Osteoblast (primary cell): ENCODE measurements around the gene LRP2. TPM values are rescaled to one million over a fixed set of nuclear protein-coding genes. Genes with fewer than 3 reads are reported as not detected.

ENCODE experiments used
- DNase-seq: peaks from one replicate; pipeline ENCODE4 v3.0.0; 2011; ENCODE audit warnings: low spot score, mixed read lengths; ENCODE audit not compliant: insufficient read length; ENCODE audit errors: missing footprints
- H2AFZ ChIP-seq: 2 replicates; pipeline ENCODE4 v1.6.0; 2011; ENCODE audit warnings: mild to moderate bottlenecking, low read length
- H3K27ac ChIP-seq: 2 replicates; pipeline ENCODE4 v1.5.1; 2011; ENCODE audit warnings: mild to moderate bottlenecking, low read depth, low read length, moderate library complexity
- H3K27me3 ChIP-seq: 2 replicates; pipeline ENCODE4 v1.6.0; 2012; ENCODE audit warnings: mild to moderate bottlenecking, control low read depth, inconsistent platforms, low read length, moderate library complexity; ENCODE audit not compliant: insufficient read depth
- H3K36me3 ChIP-seq: 2 replicates; pipeline ENCODE4 v1.5.1; 2011; ENCODE audit warnings: mild to moderate bottlenecking, low read length, control low read depth, moderate library complexity; ENCODE audit not compliant: insufficient read depth
- H3K4me1 ChIP-seq: 2 replicates; pipeline ENCODE4 v1.5.1; 2011; ENCODE audit warnings: mild to moderate bottlenecking, low read length, control low read depth, moderate library complexity; ENCODE audit not compliant: insufficient read depth
- H3K4me2 ChIP-seq: 2 replicates; pipeline ENCODE4 v1.6.0; 2011; ENCODE audit warnings: mild to moderate bottlenecking, low read length; ENCODE audit not compliant: insufficient read depth
- H3K4me3 ChIP-seq: fragments of 200-600 bp; sonication (generic); 3 replicates; pipeline ENCODE4 v1.5.1; 2012; ENCODE audit warnings: mild to moderate bottlenecking, low read length, inconsistent platforms; ENCODE audit not compliant: insufficient read depth
- H3K79me2 ChIP-seq: 2 replicates; pipeline ENCODE4 v1.6.0; 2012; ENCODE audit warnings: mild to moderate bottlenecking, low read length, control low read depth, inconsistent platforms; ENCODE audit not compliant: insufficient read depth
- H3K9me3 ChIP-seq: 2 replicates; pipeline ENCODE4 v1.5.1; 2011; ENCODE audit warnings: low read depth, low read length, control low read depth
- H4K20me1 ChIP-seq: 2 replicates; pipeline ENCODE4 v1.6.0; 2012; ENCODE audit warnings: mild to moderate bottlenecking, low read length, control low read depth; ENCODE audit not compliant: insufficient read depth
- total RNA-seq: library from RNA; depleted of rRNA; stranded (reverse); fragments of >200 nt; gene quantifications from 2 replicates; pipeline ENCODE4 v1.2.3, GENCODE V29; 2012
- TF ChIP-seq, protein P1 (sequence below): IDR thresholded peaks from 2 replicates; pipeline ENCODE4 v1.5.1; 2011; ENCODE audit warnings: mild to moderate bottlenecking, low read depth, low read length, moderate library complexity; ENCODE audit errors: extremely low read depth

LRP2 gene
- total RNA-seq, 1 donor, result not detected

DNA sequence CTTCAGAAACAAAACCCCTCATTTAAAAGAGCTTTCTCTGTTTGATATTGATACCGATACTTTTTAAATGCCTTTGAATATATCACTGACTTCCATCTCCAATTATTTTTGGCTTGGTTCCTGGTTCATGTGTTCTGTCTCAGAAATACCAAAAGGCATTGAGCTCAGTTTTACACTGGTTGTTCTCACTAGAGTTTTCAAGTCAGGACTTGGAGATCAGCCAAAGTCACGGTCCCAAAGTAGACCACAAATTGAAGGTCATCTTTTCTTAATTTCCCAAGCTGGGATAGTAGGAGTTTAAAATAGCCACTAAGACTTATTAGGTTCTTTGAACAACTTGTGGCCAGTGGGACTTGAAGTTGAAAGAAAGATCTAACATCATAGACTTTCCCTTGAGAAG, 268.8 kb downstream of the LRP2 start:
- Histone ChIP-seq H4K20me1 (no peaks in the 10 kb centered on the region), H3K9me3 (no peaks in the 10 kb centered on the region), H3K4me1 (peaks cover 25% of the 10 kb centered on the region), H3K4me3 (no peak overlapping the region), H3K27ac (no peak overlapping the region), H3K4me2 (no peak overlapping the region), H3K36me3 (no peaks in the 10 kb centered on the region), H2AFZ (no peak overlapping the region), H3K79me2 (no peaks in the 10 kb centered on the region), H3K27me3 (no peaks in the 10 kb centered on the region)
- DNase-seq, result no peak
- TF ChIP-seq, protein P1, sequence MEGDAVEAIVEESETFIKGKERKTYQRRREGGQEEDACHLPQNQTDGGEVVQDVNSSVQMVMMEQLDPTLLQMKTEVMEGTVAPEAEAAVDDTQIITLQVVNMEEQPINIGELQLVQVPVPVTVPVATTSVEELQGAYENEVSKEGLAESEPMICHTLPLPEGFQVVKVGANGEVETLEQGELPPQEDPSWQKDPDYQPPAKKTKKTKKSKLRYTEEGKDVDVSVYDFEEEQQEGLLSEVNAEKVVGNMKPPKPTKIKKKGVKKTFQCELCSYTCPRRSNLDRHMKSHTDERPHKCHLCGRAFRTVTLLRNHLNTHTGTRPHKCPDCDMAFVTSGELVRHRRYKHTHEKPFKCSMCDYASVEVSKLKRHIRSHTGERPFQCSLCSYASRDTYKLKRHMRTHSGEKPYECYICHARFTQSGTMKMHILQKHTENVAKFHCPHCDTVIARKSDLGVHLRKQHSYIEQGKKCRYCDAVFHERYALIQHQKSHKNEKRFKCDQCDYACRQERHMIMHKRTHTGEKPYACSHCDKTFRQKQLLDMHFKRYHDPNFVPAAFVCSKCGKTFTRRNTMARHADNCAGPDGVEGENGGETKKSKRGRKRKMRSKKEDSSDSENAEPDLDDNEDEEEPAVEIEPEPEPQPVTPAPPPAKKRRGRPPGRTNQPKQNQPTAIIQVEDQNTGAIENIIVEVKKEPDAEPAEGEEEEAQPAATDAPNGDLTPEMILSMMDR, result no peak

- no peak for DNase-seq
- TF ChIP-seq, protein P1, result no peak
These were observed 270.4 kb downstream of the LRP2 start for GRCh38 chr2:169091761-169092519.

GRCh38 chr2:169091256-169091655, 271.1 kb downstream of the LRP2 start:
- Histone ChIP-seq H3K4me1 (peaks cover 35% of the 10 kb centered on the region), H3K9me3 (no peaks in the 10 kb centered on the region), H3K36me3 (no peaks in the 10 kb centered on the region), H3K27me3 (no peaks in the 10 kb centered on the region), H3K4me2 (no peak overlapping the region), H3K79me2 (no peaks in the 10 kb centered on the region), H2AFZ (no peak overlapping the region), H4K20me1 (no peaks in the 10 kb centered on the region), H3K27ac (no peak overlapping the region), H3K4me3 (no peak overlapping the region)
- TF ChIP-seq, protein P1, result no peak
- DNase-seq, result no peak

More at GRCh38 chr2:169091761-169092519, 270.4 kb downstream of the LRP2 start:
- no peaks in the 10 kb centered on the region for H3K9me3 ChIP-seq
- no peaks in the 10 kb centered on the region for H3K36me3 ChIP-seq
- H3K4me3 ChIP-seq, result no peak overlapping the region
- no peak overlapping the region for H2AFZ ChIP-seq
- H3K4me2 ChIP-seq, result no peak overlapping the region
- H4K20me1 ChIP-seq, result no peaks in the 10 kb centered on the region
- no peaks in the 10 kb centered on the region for H3K27me3 ChIP-seq
- no peaks in the 10 kb centered on the region for H3K79me2 ChIP-seq
- peaks cover 28% of the 10 kb centered on the region for H3K4me1 ChIP-seq
- no peak overlapping the region for H3K27ac ChIP-seq

GRCh38 chr2:169090133-169090820, 272.1 kb downstream of the LRP2 start:
- no peaks in the 10 kb centered on the region for H3K36me3 ChIP-seq
- H2AFZ ChIP-seq, result no peak overlapping the region
- no peak overlapping the region for H3K4me2 ChIP-seq

More at GRCh38 chr2:169090133-169090820, 272.1 kb downstream of the LRP2 start:
- Histone ChIP-seq H4K20me1 (no peaks in the 10 kb centered on the region), H3K27me3 (no peaks in the 10 kb centered on the region), H3K4me1 (peaks cover 30% of the 10 kb centered on the region), H3K9me3 (no peaks in the 10 kb centered on the region), H3K4me3 (no peak overlapping the region), H3K27ac (no peak overlapping the region), H3K79me2 (no peaks in the 10 kb centered on the region)
- DNase-seq, result no peak
- TF ChIP-seq, protein P1, result no peak
